G401 (cell line): Measurements from ENCODE around the gene SLC6A6. TPM values are rescaled to one million over a fixed set of nuclear protein-coding genes. Genes with fewer than 3 reads are reported as not detected.
"Not testable (repeated sequence)": the region's sequence is repeated elsewhere in the genome, so short reads cannot be mapped to it uniquely, and the experiment has no call there.

Experiments
- DNase-seq: peaks from one replicate; pipeline ENCODE4 v3.0.0-alpha.2; 2015; ENCODE audit warnings: low spot score
- in situ Hi-C: cut with HindIII; loops from 2 replicates; pipeline ENCODE4 v1.10.0; 2016; ENCODE audit warnings: low sequenced_read_pairs, mixed read lengths
- total RNA-seq: library from RNA; depleted of rRNA; stranded (reverse); fragments of >200 nt; shearing (Covaris generic); gene quantifications from 2 replicates; pipeline ENCODE4 v1.2.3, GENCODE V29; 2014

SLC6A6 gene
- total RNA-seq, 1 experiment from 2014 or later = 31.2 TPM

DNA sequence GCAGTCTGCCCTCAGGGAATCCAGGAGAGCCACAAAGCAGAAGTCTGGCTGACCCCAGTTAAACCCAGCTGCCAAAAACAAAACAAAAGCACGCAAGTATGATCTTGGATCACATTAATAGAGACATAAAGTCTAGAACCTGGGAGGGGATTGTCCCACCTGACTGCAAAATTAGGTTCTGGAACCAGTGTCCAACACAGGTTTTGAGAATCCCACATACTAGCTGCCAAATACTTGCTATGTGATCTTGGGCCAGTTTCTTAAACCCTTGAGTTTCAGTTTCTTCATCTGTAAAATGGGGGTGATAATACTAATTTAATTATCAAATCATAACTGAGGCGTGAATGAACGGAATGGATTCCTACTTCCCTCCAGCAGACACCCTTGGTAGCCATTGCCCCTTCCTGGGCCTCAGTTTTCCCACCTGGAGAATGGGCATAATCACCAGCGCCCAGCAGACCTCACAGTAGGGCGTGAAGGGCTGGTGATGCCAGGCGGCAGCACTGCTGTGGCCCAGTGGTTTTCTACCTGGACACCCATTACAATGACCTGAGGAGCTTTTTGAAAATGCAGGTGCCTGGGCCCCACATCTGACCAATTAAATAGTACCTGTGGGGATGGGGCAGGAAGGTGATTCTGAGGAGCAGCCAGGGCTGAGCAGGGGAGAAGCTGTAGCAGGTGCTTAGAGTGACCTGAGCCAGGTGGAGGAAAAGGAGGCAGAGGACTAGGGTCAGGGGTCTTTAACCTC, 105.5 kb downstream of the SLC6A6 start:
- DNase-seq = no peak
- in situ Hi-C loops = no loop called here

DNA sequence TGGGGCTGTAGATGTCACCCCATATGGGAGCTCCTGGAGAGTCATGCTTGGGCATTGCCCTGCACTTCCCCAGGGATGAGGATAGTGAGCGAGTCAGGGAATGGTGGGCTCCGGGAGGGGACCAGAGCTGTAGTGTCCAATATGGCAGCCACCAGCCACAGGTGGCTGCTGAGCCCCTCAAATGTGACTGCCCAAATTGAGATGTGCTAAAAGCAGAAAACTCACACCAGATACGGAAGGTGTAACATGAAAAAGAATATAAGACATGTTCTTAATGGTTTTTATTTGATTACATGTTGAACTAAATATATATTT, 106.1 kb downstream of the SLC6A6 start:
- no peak for DNase-seq
- in situ Hi-C loops = no loop called here

DNA sequence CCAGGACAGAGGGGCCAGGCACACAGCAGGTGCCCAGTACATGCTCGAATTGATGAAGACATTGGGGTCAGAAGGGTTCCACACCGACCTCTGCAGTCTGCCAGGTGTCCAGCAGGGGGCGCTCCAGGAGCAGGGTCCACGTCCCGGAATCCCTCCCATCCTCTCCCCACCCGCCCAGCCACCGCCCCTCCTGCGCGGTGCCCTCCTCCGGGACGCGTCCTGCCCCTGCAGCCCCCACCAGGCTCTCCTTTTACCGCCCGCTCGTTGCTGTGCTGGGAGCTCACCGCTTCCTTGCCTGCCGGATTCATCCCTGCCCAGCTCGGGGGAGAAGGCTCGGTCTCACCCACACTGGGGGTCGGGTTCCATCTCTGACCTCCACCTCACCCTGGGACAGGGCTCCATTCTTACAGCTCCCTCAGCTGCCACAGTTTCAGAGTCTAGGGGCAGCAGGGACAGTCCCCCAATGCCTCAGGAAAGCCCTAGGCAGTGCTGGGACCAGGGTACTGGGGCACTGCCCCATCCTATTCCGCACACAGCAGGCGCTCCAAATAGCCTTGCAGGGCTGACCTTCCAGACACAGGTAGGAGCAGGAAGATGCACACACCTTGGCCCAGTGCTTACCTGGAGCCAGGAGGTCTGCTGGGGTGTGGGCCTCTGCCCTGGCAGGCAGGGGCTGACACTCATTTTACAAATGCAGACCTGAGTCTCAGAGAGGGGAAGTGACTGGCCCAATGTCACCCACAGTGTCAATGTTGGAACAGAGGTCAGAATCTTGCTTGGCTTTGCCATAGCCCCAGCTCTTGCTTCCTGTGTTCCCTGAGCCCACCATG, 106.8 kb downstream of the SLC6A6 start:
- DNase-seq = peak; percentile 39
- in situ Hi-C loops = no loop called here

DNA sequence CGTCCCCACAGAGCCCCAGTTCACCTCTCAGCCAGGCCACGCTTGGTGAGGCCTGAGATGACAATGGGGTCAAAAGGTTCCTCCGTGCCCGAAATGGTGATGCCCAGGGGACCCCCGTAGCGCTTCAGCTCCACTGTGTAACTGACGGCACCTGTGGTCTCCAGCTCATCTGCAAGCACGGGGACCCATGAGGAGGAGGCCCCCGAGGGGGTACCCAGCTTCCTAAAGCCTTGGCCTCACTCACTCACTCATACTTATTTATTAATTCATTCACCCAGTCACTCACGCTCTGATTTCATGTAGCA, 107.3 kb downstream of the SLC6A6 start:
- DNase-seq = no peak
- in situ Hi-C loops = no loop called here

DNA sequence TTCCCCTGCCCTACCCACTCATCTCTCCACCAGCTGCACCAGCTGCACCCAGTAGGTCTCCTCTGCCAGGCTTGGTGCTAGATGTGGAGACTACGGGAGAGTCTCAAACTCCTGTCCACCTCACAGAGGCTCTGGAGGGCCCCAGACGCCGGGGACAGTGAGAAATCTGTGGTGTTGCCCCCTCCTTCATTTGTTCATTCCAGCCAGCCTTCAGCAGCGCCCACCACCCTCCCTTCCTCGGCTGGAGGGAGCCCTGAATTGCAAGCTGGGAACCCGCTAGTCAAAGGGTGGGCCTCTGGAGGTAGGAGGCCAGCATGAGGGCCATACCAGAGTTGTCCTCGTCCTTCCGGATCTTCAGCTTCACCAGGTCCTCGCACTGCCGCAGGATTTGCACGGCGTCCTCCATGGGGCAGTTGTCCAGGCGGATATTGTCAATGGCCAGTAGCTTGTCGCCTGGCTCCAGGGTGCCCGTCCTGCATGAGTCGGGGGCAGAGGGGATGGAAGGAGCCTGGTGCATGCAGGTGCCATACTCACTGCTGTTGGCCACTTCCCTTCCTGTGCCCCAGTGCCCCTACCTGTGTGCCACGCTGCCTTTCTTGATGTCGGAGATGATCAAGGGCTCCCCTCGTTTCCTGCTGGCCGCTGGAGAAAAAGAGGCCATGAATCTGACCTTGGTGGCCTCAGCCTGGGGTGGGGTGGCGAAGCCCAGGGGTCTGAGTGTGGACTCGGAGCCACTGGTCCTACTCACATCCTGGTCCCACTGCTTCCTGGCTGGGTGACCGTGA, 108.6 kb downstream of the SLC6A6 start:
- DNase-seq = no peak
- in situ Hi-C loops = no loop called here

DNA sequence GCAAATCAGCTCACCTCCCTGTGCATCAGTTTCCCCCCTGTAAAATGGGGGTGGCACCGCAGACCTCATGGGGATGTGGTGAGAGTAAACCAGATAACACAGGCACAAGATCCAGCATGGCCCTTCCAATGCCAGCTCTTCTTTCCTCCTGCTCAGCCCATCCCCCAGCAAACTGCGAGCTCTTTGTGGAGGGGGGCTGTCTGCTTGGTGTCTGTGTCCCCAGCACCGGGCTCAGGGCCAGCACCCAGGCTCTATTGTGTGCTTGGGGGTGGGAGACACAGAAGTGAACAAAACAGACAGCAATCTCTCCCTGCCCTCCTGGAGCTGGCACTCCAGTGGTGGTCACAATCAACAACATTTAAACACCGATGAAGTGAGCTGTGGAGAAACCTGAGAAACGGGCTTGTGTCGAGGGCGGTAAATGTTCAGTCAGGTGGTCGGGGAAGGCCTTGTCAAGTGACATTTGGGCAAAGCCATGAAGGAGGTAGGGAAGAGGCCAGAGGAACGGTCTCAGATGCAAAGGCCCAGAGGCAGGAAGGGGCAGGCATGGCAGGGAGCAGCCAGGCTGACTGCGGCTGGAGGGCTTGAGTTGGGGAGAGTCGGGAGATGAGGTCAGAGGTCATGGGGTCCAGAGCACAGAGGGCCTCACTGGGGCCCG, 109.3 kb downstream of the SLC6A6 start:
- no peak for DNase-seq
- in situ Hi-C loops = no loop called here

DNA sequence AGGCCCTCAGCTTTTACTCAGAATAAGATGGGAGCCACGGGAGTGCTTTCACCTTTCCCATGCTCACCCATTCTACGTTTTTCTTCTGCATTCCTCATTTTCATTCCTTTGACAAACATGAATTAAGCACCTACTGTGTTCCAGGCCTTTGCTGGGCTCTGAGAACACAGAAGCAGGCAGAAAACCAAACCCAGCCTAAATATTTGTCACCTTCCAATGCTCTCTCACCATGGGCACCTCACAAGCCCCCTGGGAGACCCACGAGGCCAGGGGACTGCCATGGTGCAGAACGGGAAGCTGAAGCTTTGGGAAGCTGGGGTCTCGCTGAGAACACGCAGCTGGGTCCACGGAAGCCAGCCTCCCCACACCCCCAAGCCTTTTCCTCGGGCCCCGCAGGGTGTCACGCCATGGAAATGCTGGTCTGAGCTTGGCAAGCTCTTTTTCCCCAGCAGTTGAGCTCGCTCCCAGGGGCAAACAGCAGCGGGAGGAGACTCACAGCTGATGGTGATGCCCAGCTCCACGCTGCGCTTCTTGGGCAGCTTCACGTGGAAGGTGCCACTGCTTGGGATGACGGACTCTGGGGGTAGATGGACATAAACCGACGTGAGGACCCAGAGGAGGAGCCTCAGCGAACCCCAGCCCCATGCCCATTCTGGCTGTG, 110.0 kb downstream of the SLC6A6 start:
- DNase-seq = no peak
- in situ Hi-C loops = no loop called here

DNA sequence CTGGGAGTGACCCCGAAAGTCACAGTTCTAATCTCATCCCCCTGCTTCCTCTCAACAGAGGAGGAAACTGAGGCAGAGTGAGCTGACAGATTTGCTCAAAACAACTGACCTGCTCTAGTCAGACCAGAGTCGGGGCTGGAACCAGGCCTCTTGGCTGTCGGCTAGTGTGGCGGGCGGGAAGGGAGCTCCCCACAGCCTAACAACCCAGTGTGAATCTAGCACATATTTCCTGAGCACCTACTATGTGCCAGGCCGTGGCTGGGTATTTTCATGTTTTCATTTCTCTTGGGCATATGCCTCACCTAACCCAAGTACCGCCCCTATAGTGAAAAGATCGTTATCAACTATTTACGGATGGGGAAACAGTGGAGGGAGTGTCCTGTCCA, 110.5 kb downstream of the SLC6A6 start:
- in situ Hi-C loops = no loop called here
- DNase-seq = no peak

DNA sequence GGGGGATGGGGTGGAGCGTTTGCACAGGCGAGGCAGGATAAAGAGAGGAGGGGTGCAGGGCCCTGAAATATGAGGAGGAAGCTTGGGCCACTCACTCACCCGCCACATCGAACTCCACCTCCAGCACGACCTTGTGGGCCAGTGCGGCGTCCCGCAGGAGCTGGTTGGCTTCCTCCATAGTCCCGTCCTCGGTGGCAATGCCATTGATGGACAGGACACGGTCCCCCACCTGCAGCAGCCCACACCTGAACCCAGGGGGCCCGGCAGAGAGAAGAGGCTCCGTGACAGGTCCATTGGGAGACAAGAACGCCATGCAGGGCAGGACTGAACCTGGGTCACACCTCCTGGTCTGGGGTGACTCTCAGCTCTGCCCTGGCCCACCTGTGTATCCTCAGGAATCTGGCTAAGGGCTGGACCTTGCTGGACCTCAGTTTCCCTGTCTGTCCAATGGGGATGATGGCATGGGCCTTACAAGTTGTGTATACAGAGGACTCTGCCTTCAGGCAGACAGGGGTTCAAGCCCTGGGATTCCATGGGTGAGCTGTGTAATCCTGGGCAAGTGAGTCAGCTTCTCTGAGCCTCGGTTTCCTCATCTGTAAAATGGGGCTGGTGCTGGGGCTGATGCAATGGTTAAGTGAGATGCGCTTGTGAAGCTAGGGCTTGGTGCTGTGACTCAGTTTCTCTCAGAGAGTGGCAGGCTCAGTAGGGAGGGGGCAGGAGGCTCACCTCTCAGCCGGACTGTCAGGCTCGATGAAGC, 111.3 kb downstream of the SLC6A6 start:
- in situ Hi-C loops = no loop called here
- no peak for DNase-seq

DNA sequence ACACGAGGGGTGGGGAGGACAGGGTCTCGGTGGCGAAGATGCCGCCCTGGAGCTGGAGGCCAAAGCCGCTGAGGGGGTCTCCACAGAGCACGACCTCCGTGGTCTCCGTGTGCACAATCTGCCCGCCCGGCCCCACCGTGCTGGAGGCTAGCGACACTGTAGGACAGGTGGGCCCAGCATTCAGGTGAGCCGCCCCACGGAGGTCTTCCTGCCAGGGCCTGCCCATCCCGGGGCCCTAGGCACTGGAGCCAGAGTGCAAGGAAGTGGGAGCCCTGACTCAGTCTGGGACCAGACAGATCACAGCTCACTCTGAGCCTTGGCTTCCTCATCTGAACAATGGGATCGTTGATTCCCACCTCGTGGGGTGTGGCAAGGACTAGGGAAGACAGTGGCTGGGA, 111.9 kb downstream of the SLC6A6 start:
- DNase-seq = no peak
- in situ Hi-C loops = no loop called here

DNA sequence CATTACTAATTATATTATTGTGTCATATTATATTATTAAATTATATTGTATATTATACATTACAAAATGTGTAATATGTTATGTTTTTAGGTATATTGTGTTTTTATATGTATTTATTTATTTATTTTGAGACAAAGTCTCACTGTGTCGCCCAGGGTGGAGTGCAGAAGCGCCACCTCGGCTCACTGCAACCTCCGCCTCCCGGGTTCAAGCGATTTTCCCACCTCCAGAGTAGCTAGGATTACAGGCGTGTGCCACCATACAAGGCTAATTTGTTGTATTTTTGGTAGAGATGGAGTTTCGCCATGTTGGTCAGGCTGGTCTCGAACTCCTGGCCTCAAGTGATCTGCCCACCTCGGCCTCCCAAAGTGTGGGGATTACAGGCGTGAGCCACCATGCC, 113.1 kb downstream of the SLC6A6 start:
- DNase-seq, in situ Hi-C loops: not testable (repeated sequence)

DNA sequence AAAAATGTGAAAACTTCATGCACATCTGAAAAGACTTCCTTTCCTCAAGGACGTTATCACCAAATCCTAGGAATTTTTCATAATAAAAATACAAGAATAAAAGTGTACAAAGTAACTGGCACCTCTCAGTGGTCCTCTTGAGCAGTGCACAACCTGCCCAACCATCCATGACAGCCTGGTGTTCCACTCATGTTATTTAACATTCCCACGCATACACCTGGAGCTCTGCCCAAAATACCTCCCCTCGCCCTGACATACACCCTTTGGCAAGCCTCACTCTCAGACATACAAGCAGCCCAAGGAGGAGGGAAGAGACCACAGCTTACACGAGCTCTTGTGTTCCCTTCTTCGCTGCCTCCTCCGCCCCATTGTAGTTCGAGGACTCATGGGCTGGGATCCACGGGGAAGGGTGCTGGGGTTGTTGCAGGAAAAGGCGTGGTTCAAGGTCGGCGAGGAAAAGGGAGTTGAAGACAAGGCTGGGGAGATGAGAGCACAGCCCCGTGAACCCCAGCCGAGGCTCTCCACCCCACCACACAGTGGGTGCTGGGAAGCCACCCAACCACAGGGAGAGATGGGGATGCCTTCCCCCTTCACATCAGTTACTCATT, 114.4 kb downstream of the SLC6A6 start:
- in situ Hi-C loops = no loop called here
- DNase-seq = no peak

DNA sequence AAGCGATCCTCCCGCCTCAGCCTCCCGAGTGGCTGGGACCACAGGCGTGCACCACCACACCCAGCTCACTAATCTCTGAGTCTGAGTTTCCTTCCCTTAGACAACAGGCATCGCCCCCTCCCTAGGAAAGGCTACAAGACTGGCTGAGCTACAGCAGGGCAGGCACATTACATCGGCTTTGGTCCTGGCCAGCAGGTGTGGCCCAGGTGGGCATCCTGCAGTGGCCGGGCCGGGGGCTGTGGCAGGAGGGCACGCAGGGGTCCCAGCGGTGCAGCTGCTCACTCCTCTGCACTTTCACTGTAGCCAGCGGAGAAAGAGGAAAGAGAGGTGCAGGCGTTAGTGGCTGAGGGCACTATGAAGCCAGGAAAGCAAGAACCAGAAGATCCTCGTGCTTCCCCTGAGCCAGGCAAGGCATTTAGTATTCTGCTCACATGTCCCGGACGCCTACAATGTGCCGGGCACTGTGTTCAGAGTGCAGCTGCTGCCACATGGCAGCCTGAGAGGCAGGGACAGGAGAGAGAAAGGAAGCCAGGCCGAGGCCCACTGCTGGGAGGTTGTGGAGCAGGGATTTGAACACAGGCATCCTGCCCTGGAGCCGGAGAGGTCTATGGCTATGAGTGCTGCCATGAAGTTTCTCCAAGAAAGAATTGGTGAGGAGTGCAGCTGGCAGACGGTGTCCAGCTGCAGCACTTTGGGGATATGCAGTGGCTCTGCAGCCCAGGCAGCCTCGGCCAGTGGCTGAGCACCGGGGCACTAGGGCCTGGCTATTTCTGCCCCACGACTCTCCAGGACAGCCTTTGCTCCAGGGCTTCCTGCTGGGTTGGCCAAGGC, 115.4 kb downstream of the SLC6A6 start:
- in situ Hi-C loops = no loop called here
- DNase-seq = no peak

DNA sequence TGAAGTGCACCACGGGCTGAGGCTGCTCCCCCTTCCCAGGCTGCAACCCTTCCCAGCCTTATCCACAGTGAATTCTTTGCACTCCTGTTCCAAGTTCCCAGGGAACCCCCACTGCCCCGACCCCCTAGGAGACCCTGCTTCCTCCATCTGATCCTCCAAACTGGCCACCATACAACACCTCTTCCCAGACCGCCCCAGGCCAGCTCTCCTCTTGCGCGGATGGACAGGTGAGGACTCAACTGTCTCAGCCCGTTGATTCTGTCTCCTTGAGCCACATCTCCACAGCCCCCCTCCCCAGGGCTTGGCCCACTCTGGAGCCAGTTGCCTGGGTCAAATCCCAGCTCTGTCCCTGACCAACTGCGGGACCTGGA, 116.0 kb downstream of the SLC6A6 start:
- DNase-seq = no peak
- in situ Hi-C loops = no loop called here

DNA sequence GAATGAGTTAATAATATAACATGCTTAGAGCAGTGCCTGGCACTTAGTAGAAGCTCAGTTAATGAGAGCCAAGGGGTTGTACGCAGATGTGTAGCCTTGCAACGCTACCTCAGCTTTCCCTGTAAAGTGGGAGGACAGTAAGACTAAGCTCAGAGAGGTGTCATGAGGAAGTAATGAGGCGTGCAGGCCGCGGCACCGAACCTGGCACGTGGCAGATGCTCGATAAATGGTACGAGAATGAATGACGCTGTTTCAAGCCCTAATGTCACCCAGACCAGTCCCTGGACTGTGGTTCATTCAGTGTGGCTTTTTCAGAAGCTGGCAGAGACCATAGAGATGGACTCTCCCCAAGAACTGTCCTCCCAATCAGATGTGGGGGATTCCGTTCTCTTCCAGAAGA, 116.5 kb downstream of the SLC6A6 start:
- in situ Hi-C loops = no loop called here
- no peak for DNase-seq

DNA sequence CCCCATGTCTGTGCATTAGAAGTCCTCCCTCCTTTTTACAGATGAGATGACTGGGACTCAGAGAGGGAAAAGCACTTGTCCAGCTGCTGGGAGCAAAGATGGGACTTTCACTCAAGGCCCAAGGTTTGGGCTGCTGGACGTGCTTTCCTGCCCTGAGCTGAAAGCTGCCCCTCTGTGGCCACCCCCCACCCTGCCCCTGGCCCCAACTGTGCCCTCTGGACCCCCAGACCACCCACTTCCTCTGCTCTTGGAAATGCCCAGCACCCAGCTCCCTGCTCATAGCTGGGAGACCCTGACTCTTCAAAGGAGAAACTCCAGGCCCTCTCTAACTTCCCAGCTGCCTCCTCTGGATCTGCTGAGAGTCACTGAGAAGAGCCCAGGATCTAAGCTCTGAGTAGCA, 117.0 kb downstream of the SLC6A6 start:
- no peak for DNase-seq
- in situ Hi-C loops = no loop called here

DNA sequence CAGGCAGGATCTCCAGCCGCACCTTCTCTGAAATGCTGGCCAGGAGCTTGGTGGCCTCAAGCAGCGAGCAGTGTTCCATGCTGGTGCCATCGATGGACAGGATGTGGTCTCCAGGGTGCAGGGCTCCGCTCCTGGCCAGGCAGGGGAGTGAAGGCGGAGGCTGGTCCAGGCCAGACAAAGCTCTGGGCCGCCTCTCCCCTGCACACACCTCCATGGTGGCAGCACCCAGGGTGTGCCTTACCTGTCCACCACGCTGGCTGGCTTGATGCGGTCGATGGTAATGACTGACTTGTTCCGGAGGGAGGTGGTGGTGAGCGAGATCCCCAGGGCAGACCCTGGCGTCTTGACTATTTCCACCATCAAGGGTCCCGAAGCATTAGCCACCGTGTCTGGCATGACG, 117.7 kb downstream of the SLC6A6 start:
- no peak for DNase-seq
- in situ Hi-C loops = no loop called here

DNA sequence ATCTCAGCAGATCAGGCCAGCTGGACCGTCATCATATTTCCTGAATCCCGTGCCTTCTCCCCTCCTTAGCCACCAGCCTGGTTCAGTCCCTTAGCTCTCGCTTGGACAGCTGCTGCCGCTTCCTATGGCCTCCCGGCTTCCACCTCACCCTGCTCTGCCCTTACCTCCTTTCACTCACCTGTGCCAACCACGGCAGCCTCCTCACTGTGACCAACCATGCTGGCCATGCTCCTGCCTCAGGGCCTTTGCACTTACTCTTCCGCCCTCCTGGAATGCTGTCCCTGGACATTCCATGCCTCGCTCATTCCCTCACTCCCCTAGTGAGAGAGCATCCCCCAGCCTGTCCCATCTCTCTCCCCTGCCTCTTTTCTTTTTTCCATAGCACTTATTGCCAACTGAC, 118.6 kb downstream of the SLC6A6 start:
- in situ Hi-C loops = no loop called here

More for the DNA sequence above, 118.6 kb downstream of the SLC6A6 start:
- DNase-seq = no peak
